HEK293 (cell line): ENCODE data around the gene KCNQ2.

Source experiments
- CTCF ChIA-PET: fragments of 350-600 bp; formaldehyde crosslinking; extraction: SDS; loops from one replicate; lab custom pipeline; 2021; ENCODE audit warnings: antibody characterized with exemption; lab: Yijun Ruan, JAX
- POLR2A ChIA-PET: fragments of 300-600 bp; formaldehyde crosslinking; extraction: SDS; loops from one replicate; lab custom pipeline; 2020; ENCODE audit warnings: antibody characterized with exemption, inconsistent platforms; lab: Yijun Ruan, JAX
- H3K27ac ChIP-seq: fragments of 200-500 bp; sonication (Bioruptor generic); 2 replicates; pipeline ENCODE4 v1.5.1; 2014; ENCODE audit warnings: low read depth, low read length, control low read depth, inconsistent platforms; ENCODE audit errors: extremely low read depth
- H3K36me3 ChIP-seq, 2 experiments: fragments of 200-500 bp in 1 of 2; sonication (Bioruptor generic) in 1 of 2; 1 replicate in 1 of 2; 2 replicates in 1 of 2; pipeline ENCODE4 v1.5.1; 2014 to 2017; ENCODE audit warnings: inconsistent platforms in 2 of 2, low read length in 2 of 2; ENCODE audit not compliant: control insufficient read depth in 2 of 2, insufficient read depth in 1 of 2
- H3K4me1 ChIP-seq: fragments of 200-500 bp; sonication (Bioruptor generic); 2 replicates; pipeline ENCODE4 v1.5.1; 2014; ENCODE audit warnings: mild to moderate bottlenecking, low read length, inconsistent platforms; ENCODE audit not compliant: control insufficient read depth, insufficient read depth
- H3K4me3 ChIP-seq: 2 replicates; pipeline ENCODE4 v1.5.1; 2011; ENCODE audit warnings: low read depth, mild to moderate bottlenecking, control low read depth, low read length, moderate library complexity
- H3K9me3 ChIP-seq: fragments of 200-500 bp; sonication (Bioruptor generic); 2 replicates; pipeline ENCODE4 v1.5.1; 2014; ENCODE audit warnings: low read depth, low read length, inconsistent platforms; ENCODE audit not compliant: control insufficient read depth, insufficient read depth
- CTCF ChIP-seq: fragments of 450-650 bp; formaldehyde crosslinking; IDR thresholded peaks from 2 replicates; pipeline ENCODE4 v1.5.1; 2016; ENCODE audit warnings: missing biosample characterization, missing genetic modification characterization
- HOXA7 ChIP-seq: sonication (generic); formaldehyde crosslinking; IDR thresholded peaks from 2 replicates; pipeline ENCODE4 v1.8.1; 2022; ENCODE audit warnings: missing genetic modification reagents, borderline replicate concordance
- MZF1 ChIP-seq: fragments of 450-650 bp; formaldehyde crosslinking; IDR thresholded peaks from 2 replicates; pipeline ENCODE4 v1.5.1; 2017; ENCODE audit warnings: missing biosample characterization, missing genetic modification characterization, borderline replicate concordance
- OSR2 ChIP-seq: fragments of 450-650 bp; formaldehyde crosslinking; IDR thresholded peaks from 2 replicates; pipeline ENCODE4 v1.5.1; 2016; ENCODE audit warnings: missing biosample characterization, missing genetic modification characterization
- OVOL3 ChIP-seq: fragments of 450-650 bp; formaldehyde crosslinking; IDR thresholded peaks from 2 replicates; pipeline ENCODE4 v1.5.1; 2016; ENCODE audit warnings: missing biosample characterization, missing genetic modification characterization
- WT1 ChIP-seq: fragments of 450-650 bp; formaldehyde crosslinking; IDR thresholded peaks from 2 replicates; pipeline ENCODE4 v1.5.1; 2016; ENCODE audit warnings: missing biosample characterization, missing genetic modification characterization
- YY2 ChIP-seq: fragments of 450-650 bp; formaldehyde crosslinking; IDR thresholded peaks from 2 replicates; pipeline ENCODE4 v1.5.1; 2016; ENCODE audit warnings: missing biosample characterization, missing genetic modification characterization
- ZBTB8A ChIP-seq: fragments of 450-650 bp; formaldehyde crosslinking; IDR thresholded peaks from 2 replicates; pipeline ENCODE4 v1.5.1; 2016; ENCODE audit warnings: missing biosample characterization, missing genetic modification characterization
- ZNF169 ChIP-seq: fragments of 450-650 bp; formaldehyde crosslinking; IDR thresholded peaks from 2 replicates; pipeline ENCODE4 v1.5.1; 2016; ENCODE audit warnings: missing biosample characterization, missing genetic modification characterization
- ZNF350 ChIP-seq: fragments of 450-650 bp; formaldehyde crosslinking; IDR thresholded peaks from 2 replicates; pipeline ENCODE4 v1.5.0; 2017; ENCODE audit warnings: missing biosample characterization, mild to moderate bottlenecking, missing genetic modification characterization
- ZNF518A ChIP-seq: fragments of 450-650 bp; formaldehyde crosslinking; conservative IDR thresholded peaks from 2 replicates; pipeline ENCODE4 v1.5.1; 2016; ENCODE audit warnings: low read depth, missing biosample characterization, missing genetic modification characterization
- ZNF623 ChIP-seq: fragments of 450-650 bp; formaldehyde crosslinking; IDR thresholded peaks from 2 replicates; pipeline ENCODE4 v1.5.1; 2016; ENCODE audit warnings: missing biosample characterization, missing genetic modification characterization
- ZSCAN23 ChIP-seq: fragments of 450-650 bp; formaldehyde crosslinking; IDR thresholded peaks from 2 replicates; pipeline ENCODE4 v1.5.1; 2016; ENCODE audit warnings: missing biosample characterization, missing genetic modification characterization
- TF ChIP-seq, protein P1 (sequence below): fragments of 450-650 bp; formaldehyde crosslinking; IDR thresholded peaks from 2 replicates; pipeline ENCODE4 v1.5.1; 2016; ENCODE audit warnings: missing biosample characterization, missing genetic modification characterization
- TF ChIP-seq, protein P2 (sequence below): fragments of 450-650 bp; formaldehyde crosslinking; conservative IDR thresholded peaks from 2 replicates; pipeline ENCODE4 v1.5.1; 2016; ENCODE audit warnings: low read depth, missing biosample characterization, missing genetic modification characterization
- TF ChIP-seq, protein P3 (sequence below): fragments of 450-650 bp; formaldehyde crosslinking; IDR thresholded peaks from 2 replicates; pipeline ENCODE4 v1.5.1; 2016; ENCODE audit warnings: missing biosample characterization, missing genetic modification characterization

The KCNQ2 gene

GRCh38 chr20:63455568-63455859 is 16.9 kb downstream of the KCNQ2 start:
- TF ChIP-seq ZNF623 (tag by site-specific recombination): peak; percentile 91
- no peak for TF ChIP-seq ZSCAN23
- TF ChIP-seq, protein P1, sequence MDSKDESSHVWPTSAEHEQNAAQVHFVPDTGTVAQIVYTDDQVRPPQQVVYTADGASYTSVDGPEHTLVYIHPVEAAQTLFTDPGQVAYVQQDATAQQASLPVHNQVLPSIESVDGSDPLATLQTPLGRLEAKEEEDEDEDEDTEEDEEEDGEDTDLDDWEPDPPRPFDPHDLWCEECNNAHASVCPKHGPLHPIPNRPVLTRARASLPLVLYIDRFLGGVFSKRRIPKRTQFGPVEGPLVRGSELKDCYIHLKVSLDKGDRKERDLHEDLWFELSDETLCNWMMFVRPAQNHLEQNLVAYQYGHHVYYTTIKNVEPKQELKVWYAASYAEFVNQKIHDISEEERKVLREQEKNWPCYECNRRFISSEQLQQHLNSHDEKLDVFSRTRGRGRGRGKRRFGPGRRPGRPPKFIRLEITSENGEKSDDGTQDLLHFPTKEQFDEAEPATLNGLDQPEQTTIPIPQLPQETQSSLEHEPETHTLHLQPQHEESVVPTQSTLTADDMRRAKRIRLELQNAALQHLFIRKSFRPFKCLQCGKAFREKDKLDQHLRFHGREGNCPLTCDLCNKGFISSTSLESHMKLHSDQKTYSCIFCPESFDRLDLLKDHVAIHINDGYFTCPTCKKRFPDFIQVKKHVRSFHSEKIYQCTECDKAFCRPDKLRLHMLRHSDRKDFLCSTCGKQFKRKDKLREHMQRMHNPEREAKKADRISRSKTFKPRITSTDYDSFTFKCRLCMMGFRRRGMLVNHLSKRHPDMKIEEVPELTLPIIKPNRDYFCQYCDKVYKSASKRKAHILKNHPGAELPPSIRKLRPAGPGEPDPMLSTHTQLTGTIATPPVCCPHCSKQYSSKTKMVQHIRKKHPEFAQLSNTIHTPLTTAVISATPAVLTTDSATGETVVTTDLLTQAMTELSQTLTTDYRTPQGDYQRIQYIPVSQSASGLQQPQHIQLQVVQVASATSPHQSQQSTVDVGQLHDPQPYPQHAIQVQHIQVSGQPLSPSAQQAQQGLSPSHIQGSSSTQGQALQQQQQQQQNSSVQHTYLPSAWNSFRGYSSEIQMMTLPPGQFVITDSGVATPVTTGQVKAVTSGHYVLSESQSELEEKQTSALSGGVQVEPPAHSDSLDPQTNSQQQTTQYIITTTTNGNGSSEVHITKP (tag by site-specific recombination): peak; percentile 30; the same call in 1 of the 2 replicates
- no peak overlapping the region for H3K4me3 ChIP-seq

GRCh38 chr20:63454731-63455567 is 17.5 kb downstream of the KCNQ2 start:
- no peaks in the 10 kb centered on the region for H3K36me3 ChIP-seq
- ChIA-PET POLR2A (no interaction called here), CTCF (no interaction called here)
- H3K4me1 ChIP-seq: no peaks in the 10 kb centered on the region
- no peak overlapping the region for H3K27ac ChIP-seq
- no peaks in the 10 kb centered on the region for H3K9me3 ChIP-seq
- no peak overlapping the region for H3K4me3 ChIP-seq
- no peak for TF ChIP-seq CTCF (tag by site-specific recombination)
- no peak for TF ChIP-seq OVOL3
- TF ChIP-seq, protein P2, sequence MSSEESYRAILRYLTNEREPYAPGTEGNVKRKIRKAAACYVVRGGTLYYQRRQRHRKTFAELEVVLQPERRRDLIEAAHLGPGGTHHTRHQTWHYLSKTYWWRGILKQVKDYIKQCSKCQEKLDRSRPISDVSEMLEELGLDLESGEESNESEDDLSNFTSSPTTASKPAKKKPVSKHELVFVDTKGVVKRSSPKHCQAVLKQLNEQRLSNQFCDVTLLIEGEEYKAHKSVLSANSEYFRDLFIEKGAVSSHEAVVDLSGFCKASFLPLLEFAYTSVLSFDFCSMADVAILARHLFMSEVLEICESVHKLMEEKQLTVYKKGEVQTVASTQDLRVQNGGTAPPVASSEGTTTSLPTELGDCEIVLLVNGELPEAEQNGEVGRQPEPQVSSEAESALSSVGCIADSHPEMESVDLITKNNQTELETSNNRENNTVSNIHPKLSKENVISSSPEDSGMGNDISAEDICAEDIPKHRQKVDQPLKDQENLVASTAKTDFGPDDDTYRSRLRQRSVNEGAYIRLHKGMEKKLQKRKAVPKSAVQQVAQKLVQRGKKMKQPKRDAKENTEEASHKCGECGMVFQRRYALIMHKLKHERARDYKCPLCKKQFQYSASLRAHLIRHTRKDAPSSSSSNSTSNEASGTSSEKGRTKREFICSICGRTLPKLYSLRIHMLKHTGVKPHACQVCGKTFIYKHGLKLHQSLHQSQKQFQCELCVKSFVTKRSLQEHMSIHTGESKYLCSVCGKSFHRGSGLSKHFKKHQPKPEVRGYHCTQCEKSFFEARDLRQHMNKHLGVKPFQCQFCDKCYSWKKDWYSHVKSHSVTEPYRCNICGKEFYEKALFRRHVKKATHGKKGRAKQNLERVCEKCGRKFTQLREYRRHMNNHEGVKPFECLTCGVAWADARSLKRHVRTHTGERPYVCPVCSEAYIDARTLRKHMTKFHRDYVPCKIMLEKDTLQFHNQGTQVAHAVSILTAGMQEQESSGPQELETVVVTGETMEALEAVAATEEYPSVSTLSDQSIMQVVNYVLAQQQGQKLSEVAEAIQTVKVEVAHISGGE: no peak
- TF ChIP-seq, protein P3, sequence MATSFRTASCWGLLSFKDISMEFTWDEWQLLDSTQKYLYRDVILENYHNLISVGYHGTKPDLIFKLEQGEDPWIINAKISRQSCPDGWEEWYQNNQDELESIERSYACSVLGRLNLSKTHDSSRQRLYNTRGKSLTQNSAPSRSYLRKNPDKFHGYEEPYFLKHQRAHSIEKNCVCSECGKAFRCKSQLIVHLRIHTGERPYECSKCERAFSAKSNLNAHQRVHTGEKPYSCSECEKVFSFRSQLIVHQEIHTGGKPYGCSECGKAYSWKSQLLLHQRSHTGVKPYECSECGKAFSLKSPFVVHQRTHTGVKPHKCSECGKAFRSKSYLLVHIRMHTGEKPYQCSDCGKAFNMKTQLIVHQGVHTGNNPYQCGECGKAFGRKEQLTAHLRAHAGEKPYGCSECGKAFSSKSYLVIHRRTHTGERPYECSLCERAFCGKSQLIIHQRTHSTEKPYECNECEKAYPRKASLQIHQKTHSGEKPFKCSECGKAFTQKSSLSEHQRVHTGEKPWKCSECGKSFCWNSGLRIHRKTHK: no peak
- no peak for TF ChIP-seq ZNF518A
- no peak for TF ChIP-seq ZNF169 (tag by site-specific recombination)
- TF ChIP-seq ZBTB8A: 0 out of 2 replicates have a peak, but pooled peaks have one; percentile 13
- peak; percentile 49; the same call in 1 of the 2 replicates for TF ChIP-seq OSR2
- TF ChIP-seq HOXA7 (CRISPR knock-in tag): no peak
- no peak for TF ChIP-seq YY2 (tag by site-specific recombination)
- TF ChIP-seq WT1 (tag by site-specific recombination): peak; percentile 95
- TF ChIP-seq ZNF350 (tag by site-specific recombination): no peak
- TF ChIP-seq MZF1 (tag by site-specific recombination): no peak

More at GRCh38 chr20:63455568-63455859, 16.9 kb downstream of the KCNQ2 start:
- CTCF ChIA-PET: no interaction called here
- H3K27ac ChIP-seq: no peak overlapping the region
- H3K36me3 ChIP-seq: no peaks in the 10 kb centered on the region
- no peaks in the 10 kb centered on the region for H3K9me3 ChIP-seq
- H3K4me1 ChIP-seq: no peaks in the 10 kb centered on the region
- POLR2A ChIA-PET: no interaction called here
